DND-41 (cell line): ENCODE measurements around the gene NOXRED1.

Source experiments
- ATAC-seq: fragments of 200-7000 bp; cut with Tn5 transposase; 3 replicates; pipeline ENCODE4 v1.9.1; 2021; ENCODE audit warnings: low read depth; ENCODE audit not compliant: insufficient read depth
- DNase-seq: peaks from one replicate; pipeline ENCODE4 v3.0.0-alpha.2; 2020
- H2AFZ ChIP-seq: 2 replicates; pipeline ENCODE4 v1.6.0; 2012; ENCODE audit warnings: low read depth, low read length
- H3K27ac ChIP-seq: 2 replicates; pipeline ENCODE4 v1.5.1; 2012; ENCODE audit warnings: low read length, inconsistent platforms
- H3K27me3 ChIP-seq: fragments of 200-600 bp; sonication (generic); 2 replicates; pipeline ENCODE4 v1.6.0; 2012; ENCODE audit warnings: low read length, mild to moderate bottlenecking, inconsistent platforms; ENCODE audit not compliant: insufficient read depth, poor library complexity
- H3K36me3 ChIP-seq: 2 replicates; pipeline ENCODE4 v1.5.1; 2012; ENCODE audit warnings: low read length, inconsistent platforms; ENCODE audit not compliant: insufficient read depth
- H3K4me1 ChIP-seq: 2 replicates; pipeline ENCODE4 v1.5.1; 2012; ENCODE audit warnings: mild to moderate bottlenecking, low read length; ENCODE audit not compliant: insufficient read depth
- H3K4me2 ChIP-seq: 2 replicates; pipeline ENCODE4 v1.6.0; 2012; ENCODE audit warnings: mild to moderate bottlenecking, moderate library complexity, low read length, inconsistent platforms; ENCODE audit not compliant: insufficient read depth
- H3K4me3 ChIP-seq, 2 experiments: fragments of 200-600 bp in 1 of 2; shearing (Covaris generic) in 1 of 2; 2 replicates each; pipeline ENCODE4 v1.5.1; 2012 to 2016; ENCODE audit warnings: inconsistent platforms in 2 of 2, low read length in 2 of 2, mild to moderate bottlenecking in 2 of 2, low read depth in 1 of 2, moderate library complexity in 1 of 2
- H3K79me2 ChIP-seq: 2 replicates; pipeline ENCODE4 v1.6.0; 2012; ENCODE audit warnings: low read length, inconsistent platforms; ENCODE audit not compliant: insufficient read depth
- H3K9ac ChIP-seq: 2 replicates; pipeline ENCODE4 v1.6.0; 2012; ENCODE audit warnings: low read depth, mild to moderate bottlenecking, inconsistent platforms, low read length, moderate library complexity
- H3K9me3 ChIP-seq: 2 replicates; pipeline ENCODE4 v1.5.1; 2012; ENCODE audit warnings: low read length, moderate library complexity, mild to moderate bottlenecking, inconsistent platforms; ENCODE audit not compliant: insufficient read depth, severe bottlenecking
- H4K20me1 ChIP-seq: 2 replicates; pipeline ENCODE4 v1.6.0; 2012; ENCODE audit warnings: low read length; ENCODE audit not compliant: insufficient read depth
- CTCF ChIP-seq: IDR thresholded peaks from 2 replicates; pipeline ENCODE4 v1.5.1; 2012; ENCODE audit warnings: borderline replicate concordance, low read length, moderate library complexity, mild to moderate bottlenecking; ENCODE audit not compliant: poor library complexity, severe bottlenecking; ENCODE audit errors: extremely low read depth
- EZH2 ChIP-seq: IDR thresholded peaks from 3 replicates; pipeline ENCODE4 v1.6.1; 2012; ENCODE audit warnings: borderline replicate concordance, low read depth, mild to moderate bottlenecking, moderate library complexity, low read length, inconsistent platforms; ENCODE audit not compliant: severe bottlenecking

Gene NOXRED1

GRCh38 chr14:77455966-77456640, 32.8 kb upstream of the NOXRED1 start:
- TF ChIP-seq CTCF (no peak), EZH2 (no peak)
- peaks cover 26% of the 10 kb centered on the region for H4K20me1 ChIP-seq
- H3K9me3 ChIP-seq: no peaks in the 10 kb centered on the region
- H3K4me2 ChIP-seq: peak overlapping the region; percentile 87
- H3K4me1 ChIP-seq: peaks cover 36% of the 10 kb centered on the region
- H3K9ac ChIP-seq: peak overlapping the region; percentile 94
- ATAC-seq (no peak), DNase-seq (no peak)
- H2AFZ ChIP-seq: no peak overlapping the region
- no peak overlapping the region; the same call in 1 of the 2 replicates for H3K27ac ChIP-seq
- no peaks in the 10 kb centered on the region for H3K27me3 ChIP-seq
- H3K36me3 ChIP-seq: peaks cover 42% of the 10 kb centered on the region
- peak overlapping the region; percentile 78 to 82 for H3K4me3 ChIP-seq
- H3K79me2 ChIP-seq: peaks cover 54% of the 10 kb centered on the region

- DNase-seq (no peak), ATAC-seq (no peak)
- Histone ChIP-seq H3K4me3 (no peak overlapping the region), H3K9me3 (no peaks in the 10 kb centered on the region), H3K79me2 (no peaks in the 10 kb centered on the region), H3K27me3 (no peaks in the 10 kb centered on the region), H3K4me1 (no peaks in the 10 kb centered on the region), H3K4me2 (no peak overlapping the region), H3K27ac (no peak overlapping the region), H2AFZ (no peak overlapping the region), H3K36me3 (peaks cover 52% of the 10 kb centered on the region), H4K20me1 (no peaks in the 10 kb centered on the region), H3K9ac (no peak overlapping the region)
- TF ChIP-seq CTCF: no peak
- no peak for TF ChIP-seq EZH2
Observed at GRCh38 chr14:77442196-77442595, 18.9 kb upstream of the NOXRED1 start.

DNA sequence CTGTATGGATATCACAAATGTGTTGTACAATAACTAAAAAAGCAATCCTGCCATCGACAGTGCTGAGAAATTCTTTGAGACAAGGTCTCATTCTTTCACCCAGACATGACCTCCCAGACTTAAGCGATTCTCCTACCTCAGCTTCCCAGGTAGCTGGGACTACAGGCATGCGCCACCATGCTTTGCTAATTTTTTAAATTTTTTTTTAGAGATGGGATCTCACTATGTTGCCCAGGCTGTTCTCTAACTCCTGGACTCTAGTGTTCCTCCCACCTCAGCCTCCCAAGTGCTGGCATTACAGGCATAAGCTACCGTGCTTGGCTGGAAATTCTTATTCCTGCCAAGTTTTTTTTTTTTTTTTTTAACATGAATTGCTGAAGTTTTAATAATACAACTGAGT, 16.5 kb upstream of the NOXRED1 start:
- Histone ChIP-seq H3K79me2 (no peaks in the 10 kb centered on the region), H3K36me3 (peaks cover 64% of the 10 kb centered on the region), H3K4me2 (no peak overlapping the region), H3K4me1 (no peaks in the 10 kb centered on the region), H3K9ac (no peak overlapping the region), H3K27me3 (no peaks in the 10 kb centered on the region), H2AFZ (no peak overlapping the region), H4K20me1 (no peaks in the 10 kb centered on the region), H3K27ac (no peak overlapping the region), H3K4me3 (no peak overlapping the region), H3K9me3 (no peaks in the 10 kb centered on the region)
- TF ChIP-seq CTCF (no peak), EZH2 (no peak)
- ATAC-seq (no peak), DNase-seq (no peak)
